ENCODE data around the gene PDZD2. TPM values are rescaled to one million over a fixed set of nuclear protein-coding genes. Genes with fewer than 3 reads are reported as not detected.
"Not testable (repeated sequence)": the region's sequence is repeated elsewhere in the genome, so short reads cannot be mapped to it uniquely, and the experiment has no call there.

PDZD2 gene
- 1.2 and 1.4 TPM in 2 replicates for total RNA-seq

DNA sequence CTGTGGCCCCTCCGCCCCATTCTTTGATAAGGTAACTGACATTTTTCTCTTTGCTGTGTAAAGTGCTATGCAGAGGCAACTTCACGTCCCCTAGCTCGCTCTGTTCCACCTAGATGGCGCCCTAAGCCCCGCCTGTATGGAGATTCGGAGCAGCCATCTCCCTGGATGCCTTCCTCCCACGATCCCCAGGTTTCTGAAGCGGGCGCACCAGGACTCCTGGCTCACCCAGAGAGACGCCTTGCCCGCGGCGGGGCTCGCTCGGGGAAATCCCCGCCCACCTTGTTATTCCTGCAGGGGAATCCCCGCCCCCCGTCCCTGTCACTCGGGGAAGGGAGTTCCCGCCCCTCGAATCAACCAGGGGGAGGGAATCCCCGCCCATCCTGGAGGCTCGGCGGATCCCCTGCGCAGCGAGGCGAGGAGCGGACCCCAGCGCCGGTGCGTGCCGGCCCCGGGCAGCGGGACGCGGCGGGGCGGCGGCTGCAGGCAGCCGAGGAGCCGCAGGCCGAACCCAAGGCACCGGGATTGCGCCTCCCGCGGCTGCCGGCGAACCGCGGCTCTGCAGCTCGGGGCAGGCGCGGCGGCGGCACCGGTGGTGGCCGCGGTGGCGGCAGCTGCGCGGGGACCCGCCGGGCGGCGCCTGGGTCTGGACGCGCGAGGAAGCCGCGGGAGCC is at the start of gene PDZD2:
PDZD2 (plus strand) TSS at position 384 of the 671 bp plus-strand sequence.
- peak; percentile 22 to 76 for DNase-seq (ENCODE audit: low read depth in 2 of 2)

DNA sequence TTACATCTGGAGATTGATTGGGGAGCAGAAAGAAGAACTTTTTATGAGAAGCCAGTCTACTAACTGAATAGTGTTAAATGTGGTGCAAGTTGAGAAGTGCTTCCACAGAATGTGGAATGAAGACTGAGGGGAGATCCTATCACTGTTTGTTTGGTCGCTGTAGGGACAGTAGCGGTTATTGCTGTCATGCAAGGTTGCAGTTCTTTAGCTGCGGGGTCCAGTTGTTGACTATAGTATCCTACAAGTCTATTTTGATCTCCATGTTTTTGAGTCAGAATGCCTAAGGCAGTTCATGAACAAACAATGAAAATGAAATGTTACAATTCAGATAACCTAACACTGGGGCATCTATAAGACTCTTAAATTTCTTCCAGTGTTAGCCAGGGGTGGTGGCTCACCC is 45.3 kb upstream of the PDZD2 start:
- no peak for DNase-seq (ENCODE audit: low read depth in 2 of 2)

DNA sequence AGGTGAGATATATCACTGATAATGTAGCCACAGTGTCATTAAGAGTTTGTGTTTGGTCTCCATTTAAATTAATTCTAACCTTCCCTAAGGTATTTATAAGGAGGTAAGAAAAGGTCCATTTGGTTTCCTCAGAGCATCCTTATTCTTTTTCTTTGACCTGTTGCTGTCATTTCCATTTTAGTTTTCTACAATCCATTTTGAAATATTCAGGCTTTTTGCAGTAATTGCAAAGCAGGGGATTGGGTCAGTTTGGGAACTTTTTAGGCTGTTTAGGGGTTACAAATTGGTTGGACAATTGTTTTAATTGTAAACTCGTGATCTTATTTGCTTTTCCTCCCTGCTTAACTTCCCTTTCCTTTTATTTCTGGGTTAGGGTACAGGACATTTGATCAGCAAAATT is 42.6 kb upstream of the PDZD2 start:
- DNase-seq (ENCODE audit: low read depth in 2 of 2), result no peak

DNA sequence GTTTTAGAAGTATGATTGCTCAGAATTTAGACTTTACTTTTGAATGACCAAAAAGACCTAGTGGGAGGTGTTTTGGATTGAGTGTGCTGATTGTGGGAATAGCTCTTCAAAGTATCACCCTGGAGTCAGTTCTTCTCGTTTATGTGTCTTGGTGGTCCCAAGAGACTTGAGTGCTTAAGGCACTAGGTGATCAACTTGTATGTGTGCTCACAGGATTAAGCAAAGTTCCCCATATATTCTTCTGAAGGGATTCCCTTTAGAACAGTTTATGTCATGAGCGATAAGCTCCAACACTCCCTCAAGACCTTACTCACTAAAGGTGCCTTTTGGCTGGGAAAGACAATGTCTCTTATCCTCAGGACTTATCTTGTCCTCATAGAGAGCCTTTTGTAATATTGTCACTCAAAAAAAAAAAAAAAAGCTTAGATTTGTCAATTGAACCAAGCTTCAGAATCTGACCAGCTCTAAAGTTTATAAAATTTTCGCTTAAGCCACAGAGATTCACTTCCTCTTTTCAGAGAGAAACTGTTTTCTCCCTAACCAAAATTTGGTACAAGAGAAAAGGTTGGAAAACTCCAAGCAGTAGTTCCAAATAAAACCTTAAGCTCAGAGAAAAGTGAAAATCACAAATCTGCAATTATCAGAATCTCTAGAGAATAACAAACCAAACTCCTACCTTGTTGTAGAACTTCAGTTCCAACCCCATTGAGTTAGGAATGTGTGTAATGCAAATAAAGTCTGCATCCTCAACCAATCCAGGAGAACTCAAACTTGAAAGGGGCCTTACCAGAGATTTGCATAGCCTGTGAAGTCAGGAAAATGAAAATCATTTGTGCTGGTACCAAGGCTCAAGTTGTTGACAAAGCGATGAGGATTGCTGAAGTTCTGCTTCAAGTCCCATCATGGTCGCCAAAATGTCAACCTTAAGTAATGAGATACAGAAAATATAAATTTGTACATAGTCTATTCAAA is 40.0 kb upstream of the PDZD2 start:
- DNase-seq (ENCODE audit: low read depth in 2 of 2), result no peak

DNA sequence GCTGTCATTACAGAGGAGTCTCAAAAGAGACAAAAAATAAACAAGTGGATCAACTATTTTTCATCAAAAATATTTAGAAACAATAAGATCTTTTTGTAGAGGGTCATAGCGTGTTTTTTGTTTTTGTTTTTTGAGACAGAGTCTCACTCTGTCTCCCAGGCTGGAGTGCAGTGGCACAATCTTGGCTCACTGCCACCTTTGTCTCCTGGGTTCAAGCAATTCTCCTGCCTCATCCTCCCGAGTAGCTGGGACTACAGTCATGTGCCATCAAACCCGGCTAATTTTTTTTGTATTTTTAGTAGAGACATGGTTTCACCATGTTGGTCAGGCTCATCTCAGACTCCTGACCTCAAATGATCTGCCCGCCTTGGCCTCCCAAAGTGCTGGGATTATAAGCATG is 36.6 kb upstream of the PDZD2 start:
- DNase-seq (ENCODE audit: low read depth in 2 of 2), result not testable (repeated sequence)

DNA sequence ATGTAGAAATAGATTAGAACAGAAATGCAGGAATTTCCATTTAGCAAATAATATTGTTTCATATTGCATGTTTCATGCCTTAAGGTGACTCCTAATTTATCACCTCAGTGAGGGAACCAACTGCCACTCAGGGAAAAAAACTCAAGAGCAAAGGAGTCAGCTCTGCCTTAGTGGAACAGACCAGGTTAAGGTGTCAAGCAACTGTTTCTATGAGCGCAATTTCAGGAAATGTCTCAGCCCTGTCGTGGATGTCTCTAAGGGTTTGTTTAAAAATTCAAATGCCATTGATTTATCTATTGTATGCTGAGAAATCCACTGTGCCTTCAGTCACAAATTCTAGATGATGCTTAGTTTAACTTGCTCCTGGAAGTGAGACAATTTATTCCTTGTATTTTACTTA is 34.7 kb upstream of the PDZD2 start:
- DNase-seq (ENCODE audit: low read depth in 2 of 2), result no peak

DNA sequence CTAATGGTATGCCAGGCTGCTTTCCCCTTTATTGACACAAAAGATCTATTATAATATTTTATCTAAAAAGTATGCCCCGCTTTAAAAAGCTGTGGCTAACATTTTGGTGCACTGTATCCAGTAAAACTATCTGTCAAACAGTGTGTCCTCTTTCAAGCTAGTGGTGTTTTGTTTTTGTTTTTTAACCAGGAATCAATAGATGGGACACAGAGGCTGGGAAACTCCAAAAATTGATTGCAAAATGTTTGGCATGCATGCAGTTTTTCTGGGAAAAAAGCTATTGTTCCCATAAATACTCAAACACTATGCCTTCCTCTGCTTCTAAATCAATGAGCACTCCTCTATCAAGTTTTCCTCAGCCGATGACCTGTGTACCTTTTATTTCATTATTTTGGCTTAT is 34.3 kb upstream of the PDZD2 start:
- no peak for DNase-seq (ENCODE audit: low read depth in 2 of 2)

DNA sequence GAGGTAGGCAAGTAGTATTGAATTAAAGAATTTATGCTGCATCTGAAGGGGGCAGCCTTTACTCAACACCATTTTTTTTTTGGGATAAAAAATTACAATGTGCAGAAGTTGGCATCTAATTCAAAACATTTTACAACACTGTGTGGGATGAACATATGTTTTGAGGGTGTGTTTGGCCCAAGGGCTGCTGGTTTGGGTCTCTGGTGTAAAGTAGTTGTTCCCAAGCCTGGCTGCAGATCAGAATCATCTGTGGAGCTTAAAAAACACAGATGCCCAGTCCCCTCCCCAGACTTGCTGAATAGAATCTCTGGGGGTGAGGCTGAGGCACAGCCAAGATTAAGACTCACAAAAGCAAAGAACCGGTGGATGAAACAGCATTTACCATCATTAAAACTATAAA is 33.0 kb upstream of the PDZD2 start:
- no peak for DNase-seq (ENCODE audit: low read depth in 2 of 2)

DNA sequence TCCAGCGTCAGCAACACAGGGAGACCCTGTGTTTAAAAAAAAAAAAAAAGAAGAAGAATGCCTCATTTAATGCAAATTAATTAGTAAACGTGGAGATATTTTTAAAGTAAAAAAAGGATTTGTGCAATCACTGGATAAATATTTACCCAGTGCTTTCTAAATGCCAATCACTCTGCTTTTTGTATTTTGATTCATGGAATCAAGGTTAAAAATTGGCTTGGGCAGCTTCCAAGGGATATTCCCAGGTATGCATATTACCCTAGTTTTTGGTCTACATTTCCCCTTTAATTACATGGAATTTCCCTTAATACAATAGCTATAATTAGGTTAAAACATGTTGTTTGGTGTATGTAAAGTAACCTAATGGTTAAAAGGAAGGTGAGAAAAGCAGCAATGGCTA is 31.4 kb upstream of the PDZD2 start:
- no peak for DNase-seq (ENCODE audit: low read depth in 2 of 2)

DNA sequence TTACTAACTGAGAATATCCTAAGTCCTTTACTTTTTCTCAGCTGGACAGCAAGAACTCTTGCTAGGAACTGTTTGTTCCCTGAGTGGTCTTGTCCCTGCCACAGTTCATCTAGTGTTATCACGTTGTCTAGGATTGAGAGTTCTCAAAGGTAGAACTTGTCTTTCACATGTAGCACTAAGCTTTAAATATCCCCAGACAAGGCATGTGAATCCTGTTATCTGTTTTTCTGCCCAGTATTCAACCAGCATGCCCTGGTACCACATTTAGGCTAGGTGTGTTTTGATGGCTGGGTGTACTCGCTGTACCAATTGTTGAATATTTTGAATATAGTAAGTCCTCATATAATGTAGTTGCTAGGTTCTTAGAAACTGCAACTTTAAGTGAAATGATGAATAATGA is 27.9 kb upstream of the PDZD2 start:
- no peak for DNase-seq (ENCODE audit: low read depth in 2 of 2)

DNA sequence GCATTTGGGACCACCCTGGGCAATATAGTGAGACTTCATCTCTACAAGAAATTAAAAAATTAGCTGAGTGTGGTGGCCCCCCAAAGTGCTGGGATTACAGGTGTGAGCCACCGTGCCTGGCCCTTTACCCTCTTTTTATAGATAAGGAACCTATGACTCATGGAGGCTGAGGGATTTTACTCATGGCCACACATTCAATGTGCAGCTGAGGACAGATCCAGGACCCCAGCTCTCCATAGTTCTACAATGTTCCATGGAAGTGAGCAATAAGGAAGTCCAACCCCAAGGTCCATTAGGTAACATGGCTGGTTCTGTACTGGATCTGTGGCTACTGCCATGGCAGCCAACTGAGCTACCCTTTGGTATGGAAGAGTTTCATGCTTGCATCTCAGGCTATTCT is 25.3 kb upstream of the PDZD2 start:
- no peak for DNase-seq (ENCODE audit: low read depth in 2 of 2)

DNA sequence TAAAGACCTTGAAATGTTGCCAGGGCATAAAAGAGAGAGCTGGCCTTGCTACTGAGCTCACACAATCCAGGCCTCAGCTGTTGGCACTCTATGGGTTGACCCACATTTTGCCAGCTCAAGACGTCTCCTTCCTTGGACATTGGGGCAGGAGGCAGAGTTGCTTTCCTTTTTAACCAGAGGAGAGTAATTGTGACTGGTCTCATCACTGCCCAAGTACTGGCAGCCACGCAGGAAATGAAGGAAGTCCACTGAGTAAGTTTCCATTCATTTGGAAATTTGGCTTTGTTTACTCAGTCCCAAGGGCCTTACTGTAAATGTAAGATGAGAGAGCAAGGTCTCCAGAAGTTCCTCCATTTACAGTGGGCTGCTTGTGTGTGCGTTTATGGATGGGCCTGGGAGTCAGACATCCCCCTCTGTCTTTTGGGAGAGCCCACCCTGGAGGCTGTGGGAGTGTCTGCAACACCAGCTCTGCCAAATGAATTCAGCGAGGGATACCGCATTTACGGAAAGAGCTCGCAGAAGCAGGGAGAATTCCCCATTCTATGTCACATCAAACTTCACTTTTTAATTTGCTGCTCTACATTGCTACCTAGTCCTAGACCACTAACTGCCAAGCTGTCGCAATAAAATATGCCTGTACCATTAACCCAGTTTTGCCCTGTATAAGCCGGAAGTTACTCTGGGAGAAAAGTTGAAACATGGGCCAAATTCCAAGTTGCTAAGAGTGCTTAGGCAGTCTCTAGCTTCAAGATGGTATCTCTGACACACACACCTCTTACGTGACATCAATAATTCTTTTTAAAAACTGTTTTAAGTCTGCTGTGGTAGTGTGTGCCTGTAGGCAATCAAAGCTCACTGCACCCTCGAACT is 24.5 kb upstream of the PDZD2 start:
- peak in 1 of 2 donors; percentile 16 for DNase-seq (ENCODE audit: low read depth in 2 of 2)

DNA sequence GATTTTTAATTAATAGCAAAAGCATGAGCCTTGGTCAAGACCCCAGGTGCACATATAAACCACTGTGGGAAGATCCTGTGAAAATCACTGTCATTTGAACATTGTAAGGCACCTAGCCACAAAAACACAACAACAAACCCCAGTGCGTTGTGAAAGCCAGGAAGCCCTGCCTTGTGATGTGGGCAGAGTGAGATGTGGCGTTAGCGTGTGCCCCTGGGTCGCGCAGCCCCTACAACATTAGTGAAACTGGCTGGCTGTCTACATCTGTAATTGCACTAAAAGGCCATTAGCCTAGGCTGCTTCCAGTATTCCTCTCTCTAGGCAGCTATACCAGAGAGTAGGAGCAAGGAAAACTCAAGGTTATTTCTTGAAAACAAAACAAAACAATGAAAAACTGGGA is 21.1 kb upstream of the PDZD2 start:
- no peak for DNase-seq (ENCODE audit: low read depth in 2 of 2)

DNA sequence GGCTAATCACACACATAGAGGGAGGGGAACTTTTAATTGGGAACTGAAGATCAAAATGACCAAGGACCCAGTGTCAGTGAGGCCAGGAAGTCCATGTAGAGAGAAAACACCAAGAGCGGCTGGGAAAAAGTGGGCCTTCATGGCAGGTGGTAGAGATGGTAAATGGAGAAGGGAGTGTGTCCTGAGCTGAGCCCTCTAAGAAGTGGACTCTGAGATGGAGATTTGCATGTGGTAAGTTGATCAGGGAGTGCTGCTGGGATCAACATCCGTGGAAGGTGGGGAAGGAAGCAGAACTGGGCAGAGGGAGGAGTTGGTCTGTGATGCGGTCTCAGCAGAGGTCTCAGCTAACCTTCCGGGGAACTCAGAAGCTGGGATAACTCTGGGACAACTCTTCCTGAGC is 18.9 kb upstream of the PDZD2 start:
- DNase-seq (ENCODE audit: low read depth in 2 of 2), result no peak

DNA sequence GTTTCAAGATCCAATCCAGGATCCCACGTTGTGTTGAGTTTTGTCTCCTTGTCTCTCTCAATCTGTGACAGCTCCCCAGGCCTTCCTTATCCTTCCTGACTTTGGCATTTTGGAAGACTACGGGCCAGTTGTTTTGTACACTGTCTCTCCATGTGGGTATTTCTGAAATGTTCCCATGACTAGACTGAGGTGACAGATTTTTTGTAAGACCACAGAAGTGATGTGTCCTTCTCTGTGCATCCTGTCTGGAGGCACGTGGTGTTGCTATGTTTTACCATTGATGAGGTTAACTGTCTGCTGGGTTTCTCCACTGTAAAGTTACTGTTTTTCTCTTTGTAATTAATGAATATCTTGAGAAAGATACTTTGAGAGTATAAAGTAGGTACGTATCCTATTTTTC is 15.7 kb upstream of the PDZD2 start:
- no peak for DNase-seq (ENCODE audit: low read depth in 2 of 2)

DNA sequence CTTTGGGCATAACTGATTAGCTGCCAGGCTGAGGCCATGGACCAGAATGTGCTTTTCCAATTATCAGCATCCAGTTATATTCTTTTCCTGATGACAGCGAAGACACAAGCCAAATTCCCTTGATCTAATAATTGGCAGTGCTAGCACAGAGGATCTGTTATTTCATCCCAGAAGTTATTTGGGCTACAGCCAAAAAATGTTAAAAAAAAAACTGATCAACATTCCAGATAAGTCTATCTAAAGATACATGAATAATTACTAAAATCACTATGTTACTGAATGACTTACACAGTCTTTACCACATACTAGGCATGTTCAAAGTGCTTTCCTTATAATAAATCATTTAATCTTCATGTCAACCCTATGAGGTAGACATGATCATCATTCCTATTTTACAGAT is 13.5 kb upstream of the PDZD2 start:
- DNase-seq (ENCODE audit: low read depth in 2 of 2), result no peak

DNA sequence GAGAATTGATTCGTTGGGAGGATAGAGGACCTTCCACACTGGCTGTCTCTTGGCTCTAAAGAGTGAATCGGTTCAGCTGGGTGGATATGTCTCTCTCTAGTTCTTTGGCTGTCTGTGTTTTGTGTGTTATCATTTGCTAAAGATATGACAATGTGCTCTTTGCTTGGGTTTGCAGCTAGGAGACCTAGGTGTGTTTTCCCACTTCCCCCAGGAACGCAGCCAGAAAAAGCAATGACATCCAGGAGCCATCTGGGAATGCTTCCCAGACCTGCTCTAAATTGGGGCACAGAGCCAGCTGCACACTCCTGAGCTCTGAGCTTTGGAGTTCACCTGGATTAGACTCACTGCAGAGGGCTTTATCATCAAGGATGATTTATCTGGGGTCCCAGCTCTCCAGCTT is 12.8 kb upstream of the PDZD2 start:
- peak; percentile 6 to 72 for DNase-seq (ENCODE audit: low read depth in 2 of 2)

DNA sequence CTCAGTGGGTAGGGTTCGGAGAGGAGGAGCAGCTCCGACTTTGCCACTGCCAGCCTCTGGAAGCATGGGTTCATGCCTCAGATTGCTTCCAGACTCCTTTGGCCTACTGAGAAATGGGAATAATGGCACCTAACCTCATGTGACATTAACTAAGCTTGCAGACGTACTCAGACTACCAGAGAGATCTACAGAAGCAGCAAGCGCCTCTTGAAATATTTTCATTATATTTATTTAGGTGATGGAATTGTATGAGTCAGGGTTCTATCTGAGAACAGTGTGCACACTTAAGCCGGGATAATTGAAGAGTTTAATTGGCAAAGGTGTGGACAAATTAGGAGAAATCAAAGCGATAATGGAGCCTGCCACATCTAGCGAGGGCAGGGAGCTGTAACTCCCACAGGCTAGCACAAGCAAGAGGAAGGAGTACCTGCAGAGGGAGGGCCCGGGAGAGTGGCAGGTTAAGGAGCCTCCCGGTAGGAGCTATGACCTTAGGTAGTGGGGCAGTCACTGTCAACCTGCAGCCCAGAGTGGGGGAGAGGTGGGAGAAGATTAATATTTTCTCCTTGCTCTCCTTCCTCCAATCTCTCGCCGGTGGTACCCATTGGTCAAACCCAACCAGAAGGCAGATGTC is 12.2 kb upstream of the PDZD2 start:
- no peak for DNase-seq (ENCODE audit: low read depth in 2 of 2)

DNA sequence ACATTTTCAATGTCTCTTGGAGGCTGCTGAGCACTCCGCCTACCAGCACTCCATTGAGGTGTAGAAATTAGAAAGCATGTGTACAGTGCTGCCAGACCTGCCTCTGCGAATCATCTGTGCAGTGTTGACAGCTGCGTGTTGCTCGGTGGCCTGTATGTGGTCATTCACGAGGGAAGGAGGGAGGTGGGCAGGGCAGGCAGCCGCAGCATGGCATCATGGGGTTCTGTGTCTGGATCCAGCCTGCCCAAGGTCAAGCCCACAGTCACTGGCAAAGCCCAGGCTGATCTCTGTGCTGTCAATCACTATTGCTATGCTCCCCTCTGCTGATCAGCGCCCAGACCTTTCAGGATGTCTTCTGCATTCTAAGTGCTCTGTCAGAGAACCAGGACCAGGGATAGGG is 8.0 kb upstream of the PDZD2 start:
- no peak for DNase-seq (ENCODE audit: low read depth in 2 of 2)

DNA sequence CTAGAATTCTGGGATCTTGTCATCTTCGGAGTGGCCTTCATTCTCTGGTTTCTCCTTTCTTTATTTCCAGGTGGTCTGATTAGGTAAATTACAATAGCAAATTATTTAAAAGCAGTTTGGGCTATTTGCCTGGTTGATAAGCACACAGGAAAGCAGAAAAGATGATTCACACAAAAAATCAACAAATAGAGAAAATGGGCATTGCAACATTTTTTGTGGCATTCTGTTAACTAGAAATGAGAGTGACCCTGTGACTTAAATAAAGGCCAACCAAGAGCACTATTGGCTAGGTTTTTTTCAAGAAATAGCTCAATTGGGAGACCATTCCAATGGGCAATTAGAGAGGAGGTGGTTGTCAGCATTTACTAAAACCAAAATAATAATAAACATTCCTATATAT is 6.5 kb upstream of the PDZD2 start:
- no peak for DNase-seq (ENCODE audit: low read depth in 2 of 2)

DNA sequence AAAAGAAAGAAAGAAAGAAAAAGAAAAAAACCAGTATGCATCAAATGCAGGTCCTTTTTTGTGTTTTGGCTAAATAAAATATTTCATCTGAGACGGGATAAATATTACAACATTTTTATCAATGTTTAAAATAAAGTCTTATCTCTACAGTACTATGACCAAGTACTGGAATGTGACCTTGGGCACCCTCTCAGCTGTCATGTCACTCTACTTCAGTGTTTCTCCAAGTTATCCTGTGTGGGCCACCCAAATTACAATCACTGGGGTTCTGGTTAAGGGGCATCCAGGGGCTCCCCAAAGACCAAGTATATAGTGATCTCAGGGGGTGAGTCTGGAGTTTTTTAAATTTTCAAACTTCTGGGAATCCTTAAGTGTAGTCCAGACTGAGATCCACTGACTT is 3.5 kb upstream of the PDZD2 start:
- DNase-seq (ENCODE audit: low read depth in 2 of 2), result no peak

DNA sequence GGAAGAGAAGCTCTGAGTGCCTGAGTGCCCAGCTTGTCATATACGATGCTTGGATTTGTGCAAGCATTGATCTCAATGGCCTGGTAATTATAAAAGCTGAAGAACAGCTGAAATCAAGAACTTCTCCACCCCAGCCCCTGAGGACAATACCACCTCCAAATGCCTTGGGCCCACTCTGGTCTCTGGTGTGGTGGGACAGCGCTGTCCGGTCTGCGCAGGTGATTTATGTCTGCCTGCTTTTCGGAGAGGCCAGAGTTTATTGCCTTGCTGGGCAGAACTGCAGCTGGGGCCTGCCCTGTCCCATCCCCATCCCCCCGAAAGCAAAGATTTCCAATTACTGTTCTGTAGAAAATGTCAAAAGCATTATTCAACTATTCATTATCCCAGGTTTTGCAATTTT is 1.1 kb upstream of the PDZD2 start:
- no peak for DNase-seq (ENCODE audit: low read depth in 2 of 2)
